ENCODE results near the gene HDDC2. TPM values are rescaled to one million over a fixed set of nuclear protein-coding genes. Genes with fewer than 3 reads are reported as not detected.

Gene HDDC2
- total RNA-seq, 3 donors from 2014 or later (not counting 1 experiment from before 2014, with no cell fraction given): 53.5 to 87.5 (median 57.3) TPM

GRCh38 chr6:125338381-125338780 lies 36.6 kb upstream of the HDDC2 start:
- no peaks in the 10 kb centered on the region for H3K36me3 ChIP-seq (ENCODE audit: control insufficient read depth, insufficient read depth, low read length)
- H3K9me3 ChIP-seq (ENCODE audit: control insufficient read depth, insufficient read depth, low read length): no peaks in the 10 kb centered on the region
- no peaks in the 10 kb centered on the region for H3K4me1 Mint-ChIP-seq
- H3K36me3 Mint-ChIP-seq: no peaks in the 10 kb centered on the region
- DNase-seq (no peak), ATAC-seq (no peak)
- no peaks in the 10 kb centered on the region for H3K4me1 ChIP-seq (ENCODE audit: control insufficient read depth, insufficient read depth, low read length)
- H3K4me3 Mint-ChIP-seq: no peak overlapping the region
- intact Hi-C loops (cut with micrococcal nuclease): no loop called here
- peaks cover 18 to 59% of the 10 kb centered on the region in 2 donors for H3K27me3 Mint-ChIP-seq (ENCODE audit: low read depth in 2 of 2)
- peaks cover 2% of the 10 kb centered on the region for H3K27me3 ChIP-seq (ENCODE audit: control insufficient read depth, insufficient read depth, low read length)
- H3K9me3 Mint-ChIP-seq: no peaks in the 10 kb centered on the region
- no peak overlapping the region for H3K27ac Mint-ChIP-seq
- H3K4me3 ChIP-seq (ENCODE audit: low read length): no peak overlapping the region
- TF ChIP-seq, protein P1, sequence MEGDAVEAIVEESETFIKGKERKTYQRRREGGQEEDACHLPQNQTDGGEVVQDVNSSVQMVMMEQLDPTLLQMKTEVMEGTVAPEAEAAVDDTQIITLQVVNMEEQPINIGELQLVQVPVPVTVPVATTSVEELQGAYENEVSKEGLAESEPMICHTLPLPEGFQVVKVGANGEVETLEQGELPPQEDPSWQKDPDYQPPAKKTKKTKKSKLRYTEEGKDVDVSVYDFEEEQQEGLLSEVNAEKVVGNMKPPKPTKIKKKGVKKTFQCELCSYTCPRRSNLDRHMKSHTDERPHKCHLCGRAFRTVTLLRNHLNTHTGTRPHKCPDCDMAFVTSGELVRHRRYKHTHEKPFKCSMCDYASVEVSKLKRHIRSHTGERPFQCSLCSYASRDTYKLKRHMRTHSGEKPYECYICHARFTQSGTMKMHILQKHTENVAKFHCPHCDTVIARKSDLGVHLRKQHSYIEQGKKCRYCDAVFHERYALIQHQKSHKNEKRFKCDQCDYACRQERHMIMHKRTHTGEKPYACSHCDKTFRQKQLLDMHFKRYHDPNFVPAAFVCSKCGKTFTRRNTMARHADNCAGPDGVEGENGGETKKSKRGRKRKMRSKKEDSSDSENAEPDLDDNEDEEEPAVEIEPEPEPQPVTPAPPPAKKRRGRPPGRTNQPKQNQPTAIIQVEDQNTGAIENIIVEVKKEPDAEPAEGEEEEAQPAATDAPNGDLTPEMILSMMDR (IDR thresholded peaks at IDR 0.05): no peak
- no peak overlapping the region for H3K27ac ChIP-seq (ENCODE audit: low read length)

DNA sequence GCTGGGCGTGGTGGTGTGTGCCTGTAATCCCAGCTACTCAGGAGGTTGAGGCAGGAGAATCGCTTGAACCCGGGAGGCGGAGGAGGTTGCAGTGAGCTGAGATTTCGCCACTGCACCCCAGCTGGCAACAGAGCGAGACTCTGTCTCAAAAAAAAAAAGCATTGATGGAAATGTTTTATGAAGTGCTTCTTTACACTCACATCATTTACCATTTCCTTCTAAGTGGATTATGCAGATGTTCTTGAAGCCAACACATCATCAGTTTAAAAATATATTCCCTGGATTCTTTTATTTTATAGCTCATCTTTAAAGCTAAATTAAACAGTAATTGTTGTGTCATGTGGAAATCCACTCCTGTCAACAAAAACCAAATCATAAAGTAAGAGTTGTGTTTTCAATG lies 35.9 kb upstream of the HDDC2 start:
- no peak for DNase-seq
- Mint-ChIP-seq H3K4me1 (no peaks in the 10 kb centered on the region), H3K27ac (no peak overlapping the region), H3K9me3 (no peaks in the 10 kb centered on the region), H3K36me3 (no peaks in the 10 kb centered on the region), H3K27me3 (ENCODE audit: low read depth in 2 of 2) (peaks cover 23 to 66% of the 10 kb centered on the region in 2 donors), H3K4me3 (no peak overlapping the region)
- H3K4me1 ChIP-seq (ENCODE audit: control insufficient read depth, insufficient read depth, low read length): no peaks in the 10 kb centered on the region
- H3K9me3 ChIP-seq (ENCODE audit: control insufficient read depth, insufficient read depth, low read length): no peaks in the 10 kb centered on the region
- no peaks in the 10 kb centered on the region for H3K36me3 ChIP-seq (ENCODE audit: control insufficient read depth, insufficient read depth, low read length)
- no peak overlapping the region for H3K4me3 ChIP-seq (ENCODE audit: low read length)
- WGBS (ENCODE audit: insufficient coverage): 95% methylated on average over 4 of the region's 6 CpGs
- H3K27ac ChIP-seq (ENCODE audit: low read length): no peak overlapping the region
- intact Hi-C loops (cut with micrococcal nuclease): no loop called here
- TF ChIP-seq, protein P1 (IDR thresholded peaks at IDR 0.05): no peak
- peaks cover 2% of the 10 kb centered on the region for H3K27me3 ChIP-seq (ENCODE audit: control insufficient read depth, insufficient read depth, low read length)
- ATAC-seq: no peak

DNA sequence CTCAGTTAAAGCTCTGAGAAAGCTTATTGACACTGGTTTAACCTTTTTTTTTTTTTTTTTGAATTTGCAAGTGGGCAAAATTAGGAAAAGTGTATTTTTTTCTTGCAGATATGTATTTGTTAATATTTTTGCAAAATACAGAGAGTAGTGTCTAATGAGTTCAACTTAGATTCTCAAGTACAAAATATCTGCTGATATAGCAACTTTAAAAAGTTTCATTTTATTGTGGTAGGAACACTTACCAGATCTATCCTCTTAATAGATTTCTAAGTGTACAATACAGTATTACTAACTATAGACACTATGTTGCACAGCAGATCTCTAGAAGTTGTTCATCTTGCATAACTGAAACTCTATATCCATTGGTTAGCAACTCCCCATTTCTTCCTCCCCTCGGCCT lies 30.9 kb upstream of the HDDC2 start:
- no peaks in the 10 kb centered on the region for H3K9me3 Mint-ChIP-seq
- no peak for DNase-seq
- Histone ChIP-seq H3K27me3 (ENCODE audit: control insufficient read depth, insufficient read depth, low read length) (peaks cover 4% of the 10 kb centered on the region), H3K27ac (ENCODE audit: low read length) (no peak overlapping the region), H3K4me3 (ENCODE audit: low read length) (no peak overlapping the region), H3K4me1 (ENCODE audit: control insufficient read depth, insufficient read depth, low read length) (no peaks in the 10 kb centered on the region), H3K9me3 (ENCODE audit: control insufficient read depth, insufficient read depth, low read length) (no peaks in the 10 kb centered on the region), H3K36me3 (ENCODE audit: control insufficient read depth, insufficient read depth, low read length) (no peaks in the 10 kb centered on the region)
- intact Hi-C loops (cut with micrococcal nuclease): no loop called here
- H3K27ac Mint-ChIP-seq: no peak overlapping the region
- H3K4me1 Mint-ChIP-seq: no peaks in the 10 kb centered on the region
- H3K4me3 Mint-ChIP-seq: no peak overlapping the region
- TF ChIP-seq, protein P1 (IDR thresholded peaks at IDR 0.05): no peak
- WGBS (ENCODE audit: insufficient coverage): no CpG with 5 or more reads among the region's 1 CpG
- peaks cover 38 to 80% of the 10 kb centered on the region in 2 donors for H3K27me3 Mint-ChIP-seq (ENCODE audit: low read depth in 2 of 2)
- no peaks in the 10 kb centered on the region for H3K36me3 Mint-ChIP-seq
- no peak for ATAC-seq

GRCh38 chr6:125325586-125325985 lies 23.8 kb upstream of the HDDC2 start:
- Histone ChIP-seq H3K36me3 (ENCODE audit: control insufficient read depth, insufficient read depth, low read length) (no peaks in the 10 kb centered on the region), H3K4me3 (ENCODE audit: low read length) (no peak overlapping the region), H3K27ac (ENCODE audit: low read length) (no peak overlapping the region), H3K9me3 (ENCODE audit: control insufficient read depth, insufficient read depth, low read length) (no peaks in the 10 kb centered on the region), H3K4me1 (ENCODE audit: control insufficient read depth, insufficient read depth, low read length) (no peaks in the 10 kb centered on the region), H3K27me3 (ENCODE audit: control insufficient read depth, insufficient read depth, low read length) (peaks cover 5% of the 10 kb centered on the region)
- Mint-ChIP-seq H3K4me3 (no peak overlapping the region), H3K4me1 (no peaks in the 10 kb centered on the region), H3K9me3 (no peaks in the 10 kb centered on the region), H3K36me3 (no peaks in the 10 kb centered on the region), H3K27me3 (ENCODE audit: low read depth in 2 of 2) (peaks cover 30 to 43% of the 10 kb centered on the region in 2 donors), H3K27ac (no peak overlapping the region)
- DNase-seq (no peak), ATAC-seq (no peak)
- intact Hi-C loops (cut with micrococcal nuclease): no loop called here
- 58% methylated on average over 1 of the region's 2 CpGs for WGBS (ENCODE audit: insufficient coverage)
- TF ChIP-seq, protein P1 (IDR thresholded peaks at IDR 0.05): no peak
